ENCODE measurements around the gene OR8D1. TPM values are rescaled to one million over a fixed set of nuclear protein-coding genes. Genes with fewer than 3 reads are reported as not detected.

The OR8D1 gene
- total and polyA plus RNA-seq, 2 of the 8 experiments (the other 6 are each of a cell fraction or from before 2014, with no cell fraction given) = not detected

DNA sequence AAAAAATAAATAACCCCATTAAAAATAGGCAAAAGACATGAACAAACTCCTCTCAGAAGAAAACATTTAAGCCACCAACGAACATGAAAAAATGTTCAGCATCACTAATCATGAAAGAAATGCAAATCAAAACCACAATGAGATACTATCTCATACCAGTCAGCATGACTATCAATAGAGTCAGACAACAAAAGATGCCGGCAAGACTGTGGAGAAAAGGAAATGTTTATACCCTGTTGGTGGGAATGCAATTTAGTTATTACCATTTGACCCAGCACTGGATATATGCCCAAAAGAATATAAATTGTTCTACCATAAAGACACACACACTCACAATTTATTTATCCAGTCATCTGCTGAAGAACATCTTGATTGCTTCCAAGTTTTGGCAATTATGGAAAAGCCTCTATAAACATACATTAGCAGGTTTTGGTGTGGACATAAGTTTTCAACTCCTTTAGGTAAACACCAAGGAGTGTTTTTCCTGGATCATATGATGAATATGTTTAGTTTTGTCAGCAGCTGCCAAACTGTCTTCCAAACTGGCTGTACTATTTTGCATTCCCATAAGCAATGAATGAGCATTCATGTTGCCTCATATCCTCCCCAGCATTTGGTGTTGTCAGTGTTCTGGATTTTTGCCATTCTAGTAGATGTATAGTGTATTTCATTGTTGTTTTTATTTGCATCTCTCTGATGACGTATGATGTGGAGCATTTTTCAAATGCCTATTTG lies 28.0 kb downstream of the OR8D1 start (continued):
- TF ChIP-seq, protein P1, sequence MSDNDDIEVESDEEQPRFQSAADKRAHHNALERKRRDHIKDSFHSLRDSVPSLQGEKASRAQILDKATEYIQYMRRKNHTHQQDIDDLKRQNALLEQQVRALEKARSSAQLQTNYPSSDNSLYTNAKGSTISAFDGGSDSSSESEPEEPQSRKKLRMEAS (IDR thresholded peaks at IDR 0.05) = no peak
